SIG-M5 (cell line): ENCODE results near the gene DVL1.
A peak's percentile ranks its signal among the peaks of the same experiment; 100 is the strongest.
"Not testable (repeated sequence)": the region's sequence is repeated elsewhere in the genome, so short reads cannot be mapped to it uniquely, and the experiment has no call there.

Source experiments
- DNase-seq: peaks from one replicate; lab custom pipeline; 2025; lab: John Stamatoyannopoulos, UW

The DVL1 gene

DNA sequence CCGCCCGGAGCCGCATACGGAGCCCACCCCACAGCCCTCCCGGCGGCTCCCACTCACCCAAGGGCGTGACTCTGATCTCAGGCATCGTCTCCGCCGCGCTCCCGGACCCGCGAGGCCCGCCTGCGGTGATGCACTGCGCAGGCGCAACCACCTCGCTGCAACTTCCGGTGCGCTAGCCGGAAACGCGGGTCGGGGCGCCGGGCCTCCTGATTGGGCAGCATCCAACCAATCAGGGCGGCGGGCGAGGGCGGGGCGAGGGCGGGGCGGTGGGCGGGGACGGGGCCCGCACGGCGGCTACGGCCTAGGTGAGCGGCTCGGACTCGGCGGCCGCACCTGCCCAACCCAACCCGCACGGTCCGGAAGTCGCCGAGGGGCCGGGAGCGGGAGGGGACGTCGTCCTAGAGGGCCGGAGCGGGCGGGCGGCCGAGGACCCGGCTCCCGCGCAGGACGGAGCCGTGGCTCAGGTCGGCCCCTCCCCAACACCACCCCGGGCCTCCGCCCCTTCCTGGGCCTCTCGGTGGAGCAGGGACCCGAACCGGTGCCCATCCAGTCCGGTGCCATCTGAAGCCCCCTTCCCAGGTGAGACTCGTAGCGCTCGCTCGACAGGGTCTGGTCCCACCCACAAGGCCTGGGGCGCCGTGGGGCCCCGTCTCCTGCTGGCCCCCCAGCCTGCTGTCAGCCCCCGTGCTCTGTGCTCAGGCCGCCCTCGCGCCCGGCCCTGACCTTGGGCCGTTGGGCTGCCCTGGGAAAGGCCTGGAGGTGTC lies 24.5 kb downstream of the DVL1 start, which contains the start of the genes CPTP and INTS11:
Gene CPTP (plus strand): TSS at position 279 of the 764 bp plus-strand sequence. CDS start 2,109 bp downstream, outside the sequence.
Gene INTS11 (minus strand): TSS at position 137 of the 764 bp plus-strand sequence. CDS start 52 bp downstream, at position 85.
- peak; percentile 19 for DNase-seq

DNA sequence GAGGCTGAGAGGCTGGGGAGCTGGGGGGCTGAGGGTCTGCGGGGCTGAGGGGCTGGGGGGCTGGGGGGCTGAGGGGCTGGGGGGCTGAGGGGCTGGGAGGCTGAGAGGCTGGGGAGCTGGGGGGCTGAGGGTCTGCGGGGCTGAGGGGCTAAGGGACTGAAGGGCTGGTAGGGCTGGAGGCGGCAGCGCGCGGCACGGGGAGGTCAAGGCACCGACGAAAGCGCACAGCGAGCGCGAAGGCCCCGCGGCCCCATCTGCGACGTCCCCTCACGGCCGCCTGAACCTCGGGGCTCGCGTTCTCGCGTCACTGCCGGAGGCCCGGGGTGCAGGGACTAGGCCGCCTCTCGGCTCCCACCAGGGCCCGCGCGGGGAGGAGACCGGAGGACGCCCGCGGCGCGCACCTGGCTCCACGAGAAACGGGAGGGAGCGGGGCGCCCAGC lies 25.1 kb downstream of the DVL1 start:
- DNase-seq: no peak

DNA sequence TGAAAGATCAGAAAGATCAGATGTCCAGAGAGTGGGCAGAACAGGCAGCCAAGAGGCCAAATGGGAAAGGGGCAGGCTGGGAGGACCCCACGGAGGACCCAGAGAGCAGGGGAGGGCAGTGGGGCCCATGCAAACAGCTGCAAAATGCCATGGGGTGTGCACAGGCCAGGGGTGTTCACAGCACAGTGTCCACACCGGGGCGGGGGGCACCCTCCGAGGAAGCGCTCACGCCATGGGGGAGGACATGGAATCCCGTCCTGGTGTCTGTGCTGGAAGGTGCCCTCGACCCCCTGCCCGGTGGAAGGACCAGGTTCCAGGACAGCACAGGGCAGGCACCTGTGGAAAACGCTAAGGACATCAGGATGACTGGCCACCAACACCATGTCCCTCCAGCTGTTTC lies 26.3 kb downstream of the DVL1 start:
- no peak for DNase-seq

DNA sequence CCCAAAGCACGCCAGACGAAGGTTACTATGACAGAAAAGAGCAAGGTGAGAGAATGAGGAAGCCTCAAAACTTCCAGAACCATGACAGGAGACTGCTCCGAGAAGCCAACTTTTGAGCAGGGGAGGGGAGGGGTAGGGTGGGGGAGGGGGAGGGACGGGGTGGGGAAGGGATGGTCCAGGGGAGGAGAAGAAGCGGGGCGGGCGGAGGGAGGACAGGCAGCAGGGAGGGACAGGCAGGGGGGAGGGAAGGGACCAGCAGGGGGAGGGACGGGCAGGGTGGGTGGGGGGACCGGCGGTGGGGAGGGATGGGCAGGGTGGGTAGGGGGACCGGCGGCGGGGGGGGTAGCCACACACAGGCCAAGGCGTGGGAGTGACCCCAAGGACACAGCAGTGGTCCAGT lies 26.8 kb downstream of the DVL1 start:
- no peak for DNase-seq

DNA sequence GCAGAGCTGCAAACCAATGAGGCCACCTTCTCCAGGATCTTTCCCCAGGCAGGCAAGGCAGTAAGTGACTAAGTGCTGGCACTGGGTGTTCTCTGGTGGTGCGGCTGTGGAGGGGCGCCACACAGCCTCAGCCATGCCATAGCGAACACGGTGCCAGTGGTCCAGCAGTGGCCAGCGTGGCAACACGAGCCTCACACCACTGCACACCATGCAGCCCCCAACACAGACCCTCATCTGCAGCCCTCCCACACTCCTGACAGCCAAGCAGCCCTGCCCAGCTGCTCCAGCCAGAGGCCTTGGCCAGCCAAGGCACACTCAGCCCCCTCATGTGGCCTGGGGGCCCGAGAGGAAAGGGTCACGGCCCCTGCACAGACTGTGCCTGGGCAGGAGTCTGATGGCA lies 27.7 kb downstream of the DVL1 start:
- no peak for DNase-seq

DNA sequence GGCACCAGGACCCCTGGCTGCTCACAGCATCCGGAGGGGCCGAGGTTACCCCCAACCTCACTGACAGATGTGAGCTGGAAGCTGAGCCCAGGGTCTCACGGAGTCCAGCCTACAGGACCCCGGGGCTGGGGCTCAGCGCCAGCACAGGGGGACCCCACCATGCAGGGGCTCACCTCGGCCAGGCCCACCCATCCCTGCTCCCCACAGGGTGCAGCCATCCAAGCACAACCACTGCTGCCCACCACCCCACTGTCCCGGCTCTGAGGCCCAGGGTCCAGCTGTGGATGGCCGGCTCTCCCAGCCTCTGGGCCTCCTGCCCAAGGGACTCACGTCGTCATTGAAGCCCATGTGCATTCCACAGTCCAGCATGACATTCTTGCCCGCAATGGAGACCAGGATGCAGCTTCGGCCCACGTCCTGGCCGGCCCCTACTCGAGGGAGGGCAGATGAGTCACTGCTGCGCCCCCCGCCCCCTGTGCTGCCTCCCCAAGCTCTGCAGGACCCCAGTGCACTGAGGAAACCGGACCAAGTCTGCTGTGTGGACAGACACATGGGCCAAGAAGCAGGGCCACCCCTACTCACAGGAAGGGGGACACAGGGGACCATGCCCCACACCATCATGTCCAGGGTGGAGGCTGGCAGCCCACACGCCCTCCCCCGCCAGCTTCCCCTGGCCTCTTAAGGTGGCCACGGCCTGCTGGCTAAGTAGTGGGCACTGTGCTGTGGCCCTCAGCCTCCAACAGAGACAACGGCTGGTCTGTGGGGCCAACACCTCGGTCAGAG lies 28.4 kb downstream of the DVL1 start:
- DNase-seq: no peak

DNA sequence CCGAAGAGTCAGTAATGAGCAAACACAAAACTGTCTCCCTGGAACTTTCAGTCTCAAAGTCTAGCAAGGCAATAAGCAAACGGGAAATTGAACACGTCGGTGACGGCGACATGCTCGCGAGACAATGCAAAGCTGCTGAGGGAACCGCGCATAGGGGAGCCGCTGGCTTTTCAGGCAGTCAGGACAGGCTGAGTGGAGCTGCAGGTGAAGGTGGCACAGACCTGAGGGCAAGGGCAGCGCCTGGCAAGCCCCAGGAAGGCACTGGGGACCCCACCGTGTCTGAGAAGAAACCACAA lies 29.6 kb downstream of the DVL1 start:
- DNase-seq: no peak

DNA sequence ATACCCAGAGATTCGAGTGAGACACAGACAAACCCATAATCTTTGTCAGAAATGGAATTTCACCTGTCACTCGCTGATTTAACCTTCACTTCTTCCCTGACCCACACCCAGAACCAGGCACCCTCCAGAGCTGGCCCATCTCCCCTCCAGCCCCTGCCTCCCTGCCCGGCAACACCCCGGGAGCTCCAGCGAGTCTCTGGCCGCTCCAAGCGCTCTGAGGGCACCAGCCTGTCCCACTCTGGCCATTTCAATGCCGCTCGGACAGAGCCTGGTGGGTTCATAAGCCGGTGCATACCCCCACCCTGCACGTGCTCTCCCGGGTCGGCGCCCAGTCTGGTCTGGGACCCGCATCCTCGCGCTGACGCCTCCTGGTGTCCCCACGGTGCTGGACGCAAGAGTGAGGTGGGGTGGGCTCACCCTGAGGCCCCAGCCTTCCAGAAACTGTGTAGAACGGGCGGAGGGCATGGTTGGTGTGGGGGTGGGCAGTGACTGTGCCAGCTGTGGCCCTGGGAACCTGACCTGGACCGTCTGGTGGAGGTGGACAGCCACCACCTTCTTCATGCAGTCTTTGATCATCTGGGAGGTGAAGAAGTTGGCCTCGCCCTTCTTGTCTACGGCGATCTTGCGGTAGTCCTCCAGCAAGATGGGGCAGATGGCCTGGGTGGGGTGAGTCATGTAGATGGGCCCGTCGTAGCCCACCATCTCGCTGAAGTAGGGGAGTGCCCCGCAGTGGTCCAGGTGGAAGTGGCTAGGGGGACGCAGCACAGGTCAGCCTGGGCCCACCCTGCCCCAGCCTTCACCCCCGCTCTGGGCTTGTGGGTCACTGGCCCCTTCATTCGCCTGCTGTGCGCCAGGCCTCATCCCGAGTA lies 30.2 kb downstream of the DVL1 start:
- no peak for DNase-seq

DNA sequence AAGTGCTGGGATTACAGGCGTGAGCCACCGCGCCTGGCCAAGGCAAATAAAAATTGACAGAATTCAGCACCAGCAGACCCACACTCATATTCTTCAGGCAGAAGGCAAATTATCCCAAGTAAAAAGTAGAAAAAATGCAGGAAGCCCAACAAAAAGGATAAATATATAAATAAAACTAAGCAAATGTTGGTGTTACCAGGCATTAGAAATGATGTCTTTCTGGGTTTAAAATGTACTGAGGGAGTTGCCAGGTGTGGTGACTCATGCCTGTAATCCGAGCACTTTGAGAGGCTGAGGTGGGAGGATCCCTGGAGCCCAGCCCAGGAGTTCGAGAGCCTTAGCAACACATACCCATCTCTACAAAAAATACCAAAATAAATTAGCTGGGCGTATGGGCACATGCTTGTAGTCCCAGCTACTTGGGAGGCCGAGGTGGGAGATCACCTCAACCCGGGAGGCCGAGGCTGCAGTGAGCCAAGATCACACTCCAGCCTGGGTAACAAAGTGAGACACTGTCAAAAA lies 31.0 kb downstream of the DVL1 start:
- no peak for DNase-seq

DNA sequence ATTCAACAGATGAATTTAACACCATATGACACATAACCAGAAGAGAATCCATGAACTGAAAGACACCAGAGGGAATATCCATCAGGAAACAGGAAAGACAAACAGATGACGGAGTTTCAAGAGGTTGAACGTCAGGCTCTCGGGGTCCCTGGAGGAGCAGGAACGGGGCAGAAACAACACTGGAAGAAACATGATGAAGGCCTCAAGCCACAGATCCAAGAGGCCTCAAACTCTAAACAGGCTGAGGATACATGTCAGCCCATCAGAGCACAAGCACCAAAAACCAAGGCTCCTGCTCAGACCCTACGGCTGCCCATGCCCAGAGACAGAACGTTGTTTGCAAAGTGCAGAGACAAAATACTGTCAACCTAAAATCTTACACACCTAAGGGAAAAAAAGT lies 31.8 kb downstream of the DVL1 start:
- no peak for DNase-seq

DNA sequence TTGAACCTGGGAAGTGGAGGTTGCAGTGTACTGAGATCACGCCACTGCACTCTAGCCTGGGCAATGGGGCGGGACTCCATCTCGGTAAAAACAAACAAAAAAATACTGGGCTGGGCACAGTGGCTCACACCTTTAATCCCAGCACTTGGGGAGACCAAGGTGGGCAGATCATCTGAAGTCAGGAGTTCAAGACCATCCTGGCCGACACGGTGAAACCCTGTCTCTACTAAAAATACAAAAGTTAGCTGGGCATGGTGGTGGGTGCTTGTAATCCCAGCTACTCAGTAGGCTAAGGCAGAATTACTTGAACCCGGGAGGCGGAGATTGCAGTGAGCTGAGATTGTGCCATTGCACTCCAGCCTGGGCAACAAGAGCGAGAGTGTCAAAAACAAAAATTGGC lies 33.0 kb downstream of the DVL1 start:
- not testable (repeated sequence) for DNase-seq

DNA sequence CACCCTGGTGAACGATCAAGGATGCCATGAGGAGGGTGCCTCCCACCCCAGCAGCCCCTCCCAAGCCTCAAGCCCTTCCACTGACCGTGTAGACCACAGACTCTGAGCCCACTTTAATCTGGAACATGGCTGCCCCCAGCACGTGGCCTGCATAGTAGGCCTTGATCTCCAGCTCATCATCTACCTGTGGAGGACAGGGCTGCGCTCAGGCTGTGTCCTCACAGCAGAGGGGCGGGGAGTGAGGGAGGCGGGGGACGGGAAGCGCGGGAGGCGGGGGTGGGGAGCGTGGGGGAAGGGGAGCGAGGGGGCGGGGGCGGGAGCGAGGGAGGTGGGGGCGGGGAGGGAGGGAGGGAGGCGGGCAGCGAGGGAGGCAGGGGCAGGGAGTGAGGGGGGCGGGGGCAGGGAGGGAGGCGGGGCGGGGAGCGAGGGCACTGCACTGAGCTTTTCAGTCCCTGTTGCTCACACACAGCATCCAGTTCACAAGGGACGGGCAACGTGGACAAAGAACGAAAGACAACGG lies 33.7 kb downstream of the DVL1 start:
- no peak for DNase-seq

DNA sequence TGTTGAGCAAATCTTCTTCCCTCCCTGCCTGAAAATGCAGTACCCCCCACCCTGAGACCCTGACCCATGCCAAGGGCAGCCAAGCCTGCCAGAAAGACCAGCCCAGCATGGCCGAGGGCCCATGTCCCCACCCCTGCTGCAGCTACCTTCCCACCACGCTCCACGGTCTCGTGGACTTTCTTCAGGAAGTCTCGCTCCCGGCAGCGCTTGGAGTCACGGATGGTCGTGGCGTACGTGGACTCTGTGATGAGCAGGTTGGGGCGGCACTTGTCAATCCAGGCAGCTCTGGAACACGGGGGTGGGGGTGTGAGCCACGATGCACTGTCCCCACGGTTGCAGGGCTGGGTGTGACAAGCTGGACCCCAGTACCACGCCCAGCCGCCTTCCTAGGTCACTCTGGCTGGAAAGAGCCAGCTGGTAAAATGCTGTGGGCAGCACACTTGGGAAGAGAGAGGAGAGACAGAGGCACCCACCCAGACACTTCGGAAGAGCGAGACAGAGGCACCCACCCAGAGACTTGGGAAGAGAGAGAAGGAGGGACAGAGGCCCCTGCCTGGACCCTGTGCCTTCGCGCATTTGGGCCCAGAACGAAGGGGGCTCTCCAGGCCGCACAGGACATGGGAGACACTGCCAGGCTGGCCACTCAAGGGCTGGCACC lies 34.4 kb downstream of the DVL1 start:
- no peak for DNase-seq

DNA sequence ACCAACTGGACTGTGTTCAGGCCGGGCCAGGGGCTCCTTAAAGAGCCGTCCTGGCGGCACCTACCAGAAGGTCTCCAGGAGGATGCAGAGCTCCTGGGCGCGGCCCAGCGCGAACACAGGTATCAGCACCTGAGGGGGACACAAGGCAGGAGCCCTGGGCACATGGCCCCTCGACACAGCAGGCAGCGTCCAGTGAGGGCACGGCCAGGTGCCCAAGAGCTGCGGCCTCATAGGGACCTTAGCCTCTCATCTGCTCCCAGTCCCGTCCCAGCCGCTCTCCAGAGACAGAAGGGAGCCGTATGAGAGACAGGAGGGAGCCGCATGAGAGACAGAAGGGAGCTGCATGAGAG lies 35.0 kb downstream of the DVL1 start:
- no peak for DNase-seq

DNA sequence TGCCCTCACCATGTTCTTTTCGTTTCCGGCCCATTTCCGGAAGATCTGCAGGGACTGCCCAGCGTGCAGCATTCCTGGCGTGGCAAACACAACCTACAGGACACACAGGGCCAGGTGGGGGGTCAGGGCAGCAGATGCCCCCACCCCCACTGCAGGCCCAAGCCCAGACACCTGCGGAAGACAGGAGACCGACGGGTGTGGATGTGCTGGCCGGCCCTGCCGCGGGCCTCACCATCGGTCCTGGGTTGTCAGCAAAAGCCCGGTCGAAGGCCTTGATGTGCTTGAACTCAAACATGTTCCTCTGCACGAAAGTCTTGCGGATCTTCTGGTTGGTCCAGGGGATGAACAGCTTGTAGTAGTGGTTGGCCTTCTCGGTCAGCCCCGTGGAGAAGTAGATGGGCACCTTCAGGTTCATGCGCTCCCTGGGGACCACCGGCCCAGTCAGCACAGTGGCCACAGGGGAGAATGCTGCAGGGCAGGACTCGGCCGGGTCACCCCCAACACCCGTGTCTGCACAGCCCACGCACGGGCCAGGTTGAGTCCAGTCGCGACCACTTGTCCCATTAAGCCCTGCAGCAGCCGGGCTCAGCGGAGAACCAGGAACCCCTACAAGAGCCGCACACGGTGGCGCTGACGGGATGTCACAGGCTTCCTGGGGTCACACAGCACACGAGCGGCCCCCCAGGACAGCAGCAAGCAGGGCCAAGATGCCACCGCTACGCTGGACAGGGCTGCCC lies 35.5 kb downstream of the DVL1 start:
- DNase-seq: no peak

DNA sequence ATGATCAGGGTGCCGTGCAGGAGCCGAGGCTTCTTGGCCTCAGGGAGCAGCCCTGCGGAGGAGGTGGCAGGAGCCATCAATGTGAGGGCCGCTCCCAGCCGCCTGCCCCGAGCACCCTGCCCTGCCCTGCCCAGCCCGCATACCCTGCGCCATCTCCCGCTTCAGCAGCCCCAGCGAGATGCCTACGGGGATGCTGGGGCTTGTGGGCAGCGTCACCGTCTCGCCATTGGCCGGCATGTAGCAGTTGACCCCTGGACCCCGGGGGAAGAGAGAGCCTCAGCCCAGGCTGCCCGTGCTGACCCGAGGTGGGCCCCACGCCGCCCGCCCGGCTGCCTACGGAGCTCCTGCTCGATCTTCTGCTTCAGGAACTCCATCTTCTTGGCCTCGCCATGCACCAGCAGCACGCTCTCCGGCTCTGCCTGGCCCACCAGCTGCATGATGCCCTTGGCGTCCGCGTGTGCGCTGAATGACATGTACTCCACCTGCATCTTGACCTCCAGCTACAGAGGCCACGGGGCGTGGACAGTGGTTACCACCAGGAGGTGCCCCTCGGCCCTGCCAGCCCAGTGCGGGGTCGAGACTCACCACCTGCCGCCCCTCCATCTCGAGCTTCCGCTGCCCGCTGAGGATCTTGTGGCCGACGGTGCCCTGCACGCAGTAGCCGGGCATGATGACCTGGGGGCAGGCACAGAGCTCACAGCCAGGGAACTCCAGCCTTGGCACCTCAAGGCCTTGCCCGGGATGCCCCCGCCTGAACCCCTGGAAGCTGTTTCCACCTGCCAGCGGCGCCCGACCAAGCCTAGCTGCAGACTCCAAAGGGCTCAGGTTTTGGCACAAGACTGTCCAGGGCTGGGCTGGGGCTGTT lies 36.5 kb downstream of the DVL1 start:
- DNase-seq: no peak

DNA sequence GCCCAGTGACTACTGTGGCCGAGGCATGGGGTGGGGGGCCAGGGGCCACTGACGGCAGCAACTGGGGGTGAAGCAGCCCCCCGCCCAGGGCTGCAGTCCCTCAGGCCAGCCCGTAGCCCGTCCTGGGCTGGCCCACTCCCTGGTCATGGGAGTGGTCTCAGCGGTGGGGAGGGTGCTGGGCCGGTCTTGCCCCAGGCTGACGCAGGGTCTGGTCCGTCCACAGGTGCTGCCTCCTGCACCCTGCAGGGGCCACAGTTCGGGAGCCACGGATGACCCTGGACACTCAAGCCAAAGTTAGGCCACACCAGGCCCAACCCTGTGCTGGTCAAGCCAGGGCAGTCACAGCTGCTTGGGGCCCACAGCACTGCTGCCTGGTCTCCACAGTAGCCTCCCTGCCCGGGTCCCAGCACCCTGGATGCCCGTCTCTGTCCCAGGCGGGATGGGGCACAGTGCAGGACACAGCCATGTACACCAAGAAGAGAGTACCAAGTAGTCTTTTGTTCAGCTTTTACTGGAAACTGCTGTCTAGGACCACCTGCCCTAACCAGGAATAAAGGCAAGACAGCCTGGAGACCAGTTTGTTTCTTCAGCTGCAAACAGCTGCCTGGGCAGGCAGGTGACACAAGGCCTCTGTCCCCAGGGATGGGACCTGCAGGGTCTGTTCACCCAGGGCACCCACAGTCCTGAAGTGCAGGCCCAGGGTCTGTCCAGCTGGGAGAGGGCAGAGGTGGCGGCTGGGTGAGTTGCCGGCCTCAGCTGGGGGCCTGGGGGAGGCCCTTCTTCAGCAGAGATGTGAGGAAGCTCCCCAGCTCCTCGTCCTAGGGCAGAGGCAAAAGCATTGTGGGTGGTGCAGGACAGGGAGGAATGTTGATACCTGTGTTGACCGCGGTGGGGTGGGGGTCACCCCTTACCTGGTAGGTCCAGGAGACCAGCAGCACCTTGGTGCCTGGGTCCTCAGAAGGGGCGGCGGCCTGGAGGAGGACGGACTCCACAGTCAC lies 37.8 kb downstream of the DVL1 start:
- no peak for DNase-seq

DNA sequence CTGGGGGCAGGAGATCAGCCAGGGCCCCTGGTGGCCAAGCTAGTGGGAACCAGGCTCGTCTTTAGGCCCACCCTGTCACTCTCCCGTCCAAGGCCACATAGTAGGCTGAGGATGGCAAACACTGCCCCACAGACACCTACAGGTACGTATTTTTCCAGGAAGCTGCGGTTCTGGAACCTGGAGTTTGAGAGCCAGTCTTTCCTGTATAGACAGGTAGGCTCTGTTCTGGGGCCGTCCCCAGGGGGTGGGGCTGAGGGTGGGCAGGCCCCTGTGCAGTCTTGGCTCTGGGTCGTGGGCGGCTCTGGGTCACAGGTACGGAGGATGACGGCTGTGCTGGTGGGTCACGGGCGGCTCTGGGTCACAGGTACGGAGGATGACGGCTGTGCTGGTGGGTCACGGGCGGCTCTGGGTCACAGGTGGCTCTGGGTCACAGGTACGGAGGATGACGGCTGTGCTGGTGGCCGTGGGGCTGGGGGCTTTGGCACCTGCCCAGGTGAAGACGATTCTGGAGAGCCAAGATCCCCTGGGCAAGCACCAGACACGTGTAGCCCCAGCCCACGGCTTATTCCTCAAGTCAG lies 38.7 kb downstream of the DVL1 start:
- no peak for DNase-seq

DNA sequence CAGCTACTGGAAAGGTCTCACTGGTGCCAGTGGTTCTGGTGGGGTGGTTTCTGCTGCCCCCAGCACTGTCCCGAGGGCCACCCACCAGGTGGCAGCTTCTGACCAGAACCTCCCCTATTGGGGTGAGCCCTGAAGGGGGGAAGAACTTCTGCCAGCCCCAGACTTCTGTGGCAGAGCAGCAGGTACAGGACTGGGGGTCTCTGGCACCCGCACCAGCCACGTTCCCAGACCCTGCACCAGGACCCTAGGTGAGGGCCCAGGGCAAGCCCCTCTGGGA lies 39.2 kb downstream of the DVL1 start:
- DNase-seq: no peak
